Smooth muscle cell (in vitro differentiated cells): ENCODE data around the gene ADAMTS2. TPM values are rescaled to one million over a fixed set of nuclear protein-coding genes. Genes with fewer than 3 reads are reported as not detected.

Source experiments
- DNase-seq: peaks from one replicate; lab custom pipeline; 2025; ENCODE audit not compliant: unreplicated experiment; lab: John Stamatoyannopoulos, UW
- H2AFZ ChIP-seq: fragments of 200-600 bp; sonication (generic); 2 replicates; pipeline ENCODE4 v1.6.0; 2016; ENCODE audit warnings: antibody characterized with exemption, low read depth, mild to moderate bottlenecking
- H3F3A ChIP-seq: fragments of 200-600 bp; sonication (generic); 2 replicates; pipeline ENCODE4 v1.6.0; 2017; ENCODE audit warnings: antibody characterized with exemption, low read depth
- H3K27ac ChIP-seq: fragments of 200-600 bp; sonication (generic); 2 replicates; pipeline ENCODE4 v1.5.1; 2016; ENCODE audit warnings: low read depth, mild to moderate bottlenecking
- H3K27me3 ChIP-seq: fragments of 200-600 bp; sonication (generic); 2 replicates; pipeline ENCODE4 v1.6.1; 2016; ENCODE audit warnings: low read depth, mild to moderate bottlenecking
- H3K36me3 ChIP-seq: fragments of 200-600 bp; sonication (generic); 2 replicates; pipeline ENCODE4 v1.5.1; 2016; ENCODE audit warnings: low read depth
- H3K4me1 ChIP-seq: fragments of 200-600 bp; sonication (generic); 2 replicates; pipeline ENCODE4 v1.5.1; 2016; ENCODE audit warnings: low read depth
- H3K4me2 ChIP-seq: fragments of 200-600 bp; sonication (generic); 2 replicates; pipeline ENCODE4 v1.6.0; 2016; ENCODE audit warnings: mild to moderate bottlenecking
- H3K4me3 ChIP-seq: fragments of 200-600 bp; sonication (generic); 2 replicates; pipeline ENCODE4 v1.5.1; 2016; ENCODE audit warnings: mild to moderate bottlenecking
- H3K79me2 ChIP-seq: fragments of 200-600 bp; sonication (generic); 2 replicates; pipeline ENCODE4 v1.6.0; 2016; ENCODE audit warnings: low read depth, mild to moderate bottlenecking
- H3K9ac ChIP-seq: fragments of 200-600 bp; sonication (generic); 2 replicates; pipeline ENCODE4 v1.6.0; 2016; ENCODE audit warnings: low read depth
- H3K9me3 ChIP-seq: fragments of 200-600 bp; sonication (generic); replicated peaks from 2 replicates; pipeline ENCODE4 v1.5.1; 2016; ENCODE audit warnings: low read depth
- H4K20me1 ChIP-seq: fragments of 200-600 bp; sonication (generic); 2 replicates; pipeline ENCODE4 v1.6.0; 2016; ENCODE audit warnings: low read depth
- CTCF ChIP-seq: fragments of 200-600 bp; sonication (generic); IDR thresholded peaks from 2 replicates; pipeline ENCODE4 v1.5.1; 2017; ENCODE audit warnings: borderline replicate concordance, mild to moderate bottlenecking, antibody characterized with exemption; ENCODE audit not compliant: insufficient read depth, poor library complexity, severe bottlenecking
- WGBS: methylation state at CpG from one replicate; pipeline ENCODE4 v1.1.7; 2016; ENCODE audit warnings: low lambda C conversion rate; 5-methylcytosine and 5-hydroxymethylcytosine counted together
- polyA plus RNA-seq: library from polyadenylated mRNA; unstranded; fragments of >200 nt; fragmentation: Nextera tagmentation; extraction: Ambion mirVana; gene quantifications from 2 replicates; pipeline ENCODE4 v1.2.1, GENCODE V29; 2016
- total RNA-seq: library from RNA; depleted of rRNA; stranded (reverse); fragments of >200 nt; gene quantifications from 2 replicates; pipeline ENCODE4 v1.2.3, GENCODE V29; 2014

Gene ADAMTS2
- total and polyA plus RNA-seq, 2 experiments from 2014 or later: 22.8 to 37.5 TPM

DNA sequence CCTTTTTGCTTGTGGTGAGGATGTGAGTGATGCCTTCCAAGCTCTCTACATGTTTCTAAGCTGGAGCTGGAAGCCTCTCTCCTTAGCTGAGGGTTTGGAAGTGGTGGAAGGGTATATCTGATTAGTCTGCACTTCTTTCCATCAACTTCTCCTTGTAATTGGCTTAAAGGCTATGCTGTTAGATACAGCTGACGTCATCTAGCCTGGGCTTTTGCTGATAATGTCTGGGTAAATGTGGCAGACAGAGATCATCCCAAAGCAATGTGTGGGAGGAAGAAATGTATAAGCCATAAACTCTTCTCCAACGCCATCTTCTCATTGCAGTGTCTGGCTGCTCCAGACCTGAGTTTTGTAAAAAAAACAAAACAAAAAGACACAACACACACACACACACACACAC is 255.8 kb downstream of the ADAMTS2 start:
- no peaks in the 10 kb centered on the region for H3F3A ChIP-seq
- no peak overlapping the region for H2AFZ ChIP-seq
- peaks cover 3% of the 10 kb centered on the region for H3K36me3 ChIP-seq
- H3K27ac ChIP-seq: no peak overlapping the region
- no peak overlapping the region for H3K9ac ChIP-seq
- no peaks in the 10 kb centered on the region for H3K79me2 ChIP-seq
- TF ChIP-seq CTCF: no peak
- DNase-seq: no peak
- no peak overlapping the region for H3K4me3 ChIP-seq
- H4K20me1 ChIP-seq: no peaks in the 10 kb centered on the region
- no peak overlapping the region for H3K4me2 ChIP-seq
- no peaks in the 10 kb centered on the region for H3K4me1 ChIP-seq
- H3K27me3 ChIP-seq: no peaks in the 10 kb centered on the region
- H3K9me3 ChIP-seq: peaks cover 45% of the 10 kb centered on the region
- WGBS: 89% methylated on average over 2 of the region's 2 CpGs

- no peak overlapping the region for H2AFZ ChIP-seq
- H3K4me1 ChIP-seq: no peaks in the 10 kb centered on the region
- peaks cover 72% of the 10 kb centered on the region for H3K36me3 ChIP-seq
- H3K27ac ChIP-seq: no peak overlapping the region
- H3K4me3 ChIP-seq: no peak overlapping the region
- H3F3A ChIP-seq: no peaks in the 10 kb centered on the region
- H4K20me1 ChIP-seq: no peaks in the 10 kb centered on the region
- no peak for DNase-seq
- WGBS: 98% methylated on average over 4 of the region's 4 CpGs
- H3K4me2 ChIP-seq: no peak overlapping the region
- no peak for TF ChIP-seq CTCF
- H3K27me3 ChIP-seq: no peaks in the 10 kb centered on the region
- no peak overlapping the region for H3K9ac ChIP-seq
- H3K9me3 ChIP-seq: peaks cover 78% of the 10 kb centered on the region
- H3K79me2 ChIP-seq: no peaks in the 10 kb centered on the region
Observed at GRCh38 chr5:179080724-179081123, 264.5 kb downstream of the ADAMTS2 start.

DNA sequence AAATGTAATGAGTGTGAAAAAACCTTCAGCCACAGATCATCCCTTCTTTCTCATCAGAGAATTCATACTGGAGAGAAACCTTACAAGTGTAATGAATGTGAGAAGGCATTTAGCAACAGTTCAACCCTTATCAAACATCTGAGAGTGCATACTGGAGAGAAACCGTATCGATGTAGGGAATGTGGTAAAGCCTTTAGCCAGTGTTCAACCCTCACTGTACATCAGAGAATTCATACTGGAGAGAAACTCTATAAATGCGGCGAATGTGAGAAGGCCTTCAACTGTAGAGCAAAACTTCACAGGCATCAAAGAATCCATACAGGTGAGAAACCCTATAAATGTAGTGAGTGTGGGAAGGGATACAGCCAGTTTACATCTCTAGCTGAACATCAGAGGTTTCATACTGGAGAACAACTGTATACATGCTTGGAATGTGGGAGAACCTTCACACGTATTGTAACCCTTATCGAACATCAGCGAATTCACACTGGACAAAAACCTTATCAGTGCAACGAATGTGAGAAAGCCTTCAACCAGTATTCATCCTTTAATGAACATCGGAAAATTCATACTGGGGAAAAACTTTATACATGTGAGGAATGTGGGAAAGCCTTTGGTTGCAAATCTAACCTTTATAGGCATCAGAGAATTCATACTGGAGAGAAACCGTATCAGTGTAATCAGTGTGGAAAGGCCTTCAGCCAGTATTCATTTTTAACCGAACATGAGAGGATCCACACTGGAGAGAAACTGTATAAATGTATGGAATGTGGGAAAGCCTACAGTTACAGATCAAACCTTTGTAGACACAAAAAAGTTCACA is 265.9 kb downstream of the ADAMTS2 start:
- H4K20me1 ChIP-seq: no peaks in the 10 kb centered on the region
- TF ChIP-seq CTCF: no peak
- 97% methylated on average over 11 of the region's 11 CpGs for WGBS
- no peak for DNase-seq
- H3K36me3 ChIP-seq: peaks cover 76% of the 10 kb centered on the region
- no peak overlapping the region for H2AFZ ChIP-seq
- H3F3A ChIP-seq: no peaks in the 10 kb centered on the region
- H3K27ac ChIP-seq: no peak overlapping the region
- H3K79me2 ChIP-seq: no peaks in the 10 kb centered on the region
- H3K9ac ChIP-seq: no peak overlapping the region
- H3K27me3 ChIP-seq: no peaks in the 10 kb centered on the region
- no peaks in the 10 kb centered on the region for H3K4me1 ChIP-seq
- no peak overlapping the region for H3K4me2 ChIP-seq
- no peak overlapping the region for H3K4me3 ChIP-seq
- peaks cover 84% of the 10 kb centered on the region for H3K9me3 ChIP-seq

GRCh38 chr5:179065703-179066102 is 279.6 kb downstream of the ADAMTS2 start:
- Histone ChIP-seq H3K4me1 (peaks cover 3% of the 10 kb centered on the region), H3K4me3 (no peak overlapping the region), H2AFZ (no peak overlapping the region), H3K27me3 (no peaks in the 10 kb centered on the region), H3K27ac (no peak overlapping the region), H4K20me1 (no peaks in the 10 kb centered on the region), H3K36me3 (peaks cover 43% of the 10 kb centered on the region), H3F3A (no peaks in the 10 kb centered on the region), H3K79me2 (peaks cover 15% of the 10 kb centered on the region), H3K9ac (no peak overlapping the region), H3K9me3 (peaks cover 35% of the 10 kb centered on the region), H3K4me2 (no peak overlapping the region)
- no peak for TF ChIP-seq CTCF
- no peak for DNase-seq
- 96% methylated on average over 6 of the region's 6 CpGs for WGBS
